ENCODE data around the gene KCNN4.

GRCh38 chr19:43812688-43813087, 31.9 kb upstream of the KCNN4 start:
- TF ChIP-seq CTCF (IDR thresholded peaks at IDR 0.05) = no peak
- TF ChIP-seq EZH2 (IDR thresholded peaks at IDR 0.05) = no peak

Measured in neural progenitor cell (in vitro differentiated cells).